ENCODE data around the gene TGFB1I1.
"Not testable (repeated sequence)": the region's sequence is repeated elsewhere in the genome, so short reads cannot be mapped to it uniquely, and the experiment has no call there.

TGFB1I1 gene

DNA sequence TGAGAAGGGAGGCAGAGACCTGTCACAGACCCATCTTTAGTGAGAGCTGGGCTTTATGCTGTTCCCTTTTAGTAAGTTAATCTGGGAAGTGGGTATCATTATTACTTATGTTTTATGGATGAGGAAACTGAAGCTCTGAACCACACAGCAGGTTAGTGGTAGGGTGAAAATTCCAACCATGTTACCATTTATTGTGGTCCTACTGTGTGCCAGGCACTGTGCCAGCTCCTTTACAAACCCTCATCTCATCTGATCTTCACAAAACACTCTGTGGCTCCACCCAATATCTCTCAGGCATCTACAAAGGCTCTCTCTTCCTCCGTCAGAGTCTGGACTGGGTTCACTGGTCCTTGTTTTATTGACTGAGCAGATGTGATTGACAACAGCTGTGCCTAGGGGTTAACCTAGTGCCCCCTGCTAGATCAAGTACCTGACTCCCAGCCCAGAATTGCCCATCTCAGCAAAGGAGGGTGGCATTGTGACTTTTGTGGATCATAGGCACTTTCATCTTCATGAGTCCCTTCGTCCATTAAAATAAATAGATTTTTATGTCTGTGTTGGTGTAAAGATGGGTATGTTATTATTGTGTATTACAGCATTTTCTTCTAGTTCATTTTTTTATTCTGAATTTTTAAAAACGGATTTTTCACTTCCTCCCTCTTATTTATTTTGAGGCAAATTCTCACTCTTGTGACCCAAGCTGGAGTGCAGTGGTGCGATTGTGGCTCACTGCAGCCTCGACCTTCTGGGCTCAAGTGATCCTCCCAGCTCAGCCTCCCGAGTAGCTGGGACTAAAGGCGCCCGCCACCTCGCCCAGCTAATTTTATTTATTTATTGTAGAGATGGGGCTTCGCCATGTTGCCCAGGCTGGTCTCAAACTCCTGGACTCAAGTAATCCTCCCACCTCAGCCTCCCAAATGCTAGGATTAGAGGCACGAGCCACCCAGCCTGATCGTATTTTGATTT is 3.1 kb downstream of the TGFB1I1 start:
- no peak for FAIRE-seq
- no peak for TF ChIP-seq POLR2A (IDR thresholded peaks at IDR 0.05; ENCODE audit: low read depth, low read length)
- no peak for TF ChIP-seq TAF1 (IDR thresholded peaks at IDR 0.05; ENCODE audit: borderline replicate concordance, low read depth, low read length)
- no peak for TF ChIP-seq POLR2AphosphoS5 (IDR thresholded peaks at IDR 0.05; ENCODE audit: low read depth, low read length)
- DNase-seq (ENCODE audit: insufficient read length): no peak

DNA sequence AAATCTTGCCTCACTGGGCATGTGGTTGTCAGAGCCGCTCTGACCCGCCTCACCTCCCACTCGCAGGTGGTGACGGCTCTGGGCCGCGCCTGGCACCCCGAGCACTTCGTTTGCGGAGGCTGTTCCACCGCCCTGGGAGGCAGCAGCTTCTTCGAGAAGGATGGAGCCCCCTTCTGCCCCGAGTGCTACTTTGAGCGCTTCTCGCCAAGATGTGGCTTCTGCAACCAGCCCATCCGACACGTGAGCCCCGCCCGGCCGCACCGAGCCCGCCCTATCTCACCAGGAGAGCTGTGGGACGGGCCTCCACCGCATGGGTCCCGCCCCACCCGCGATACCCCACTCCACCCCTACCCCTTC is 4.0 kb downstream of the TGFB1I1 start:
- DNase-seq (ENCODE audit: insufficient read length): no peak
- no peak for TF ChIP-seq POLR2AphosphoS5 (IDR thresholded peaks at IDR 0.05; ENCODE audit: low read depth, low read length)
- no peak for TF ChIP-seq TAF1 (IDR thresholded peaks at IDR 0.05; ENCODE audit: borderline replicate concordance, low read depth, low read length)
- no peak for TF ChIP-seq POLR2A (IDR thresholded peaks at IDR 0.05; ENCODE audit: low read depth, low read length)
- FAIRE-seq: no peak

DNA sequence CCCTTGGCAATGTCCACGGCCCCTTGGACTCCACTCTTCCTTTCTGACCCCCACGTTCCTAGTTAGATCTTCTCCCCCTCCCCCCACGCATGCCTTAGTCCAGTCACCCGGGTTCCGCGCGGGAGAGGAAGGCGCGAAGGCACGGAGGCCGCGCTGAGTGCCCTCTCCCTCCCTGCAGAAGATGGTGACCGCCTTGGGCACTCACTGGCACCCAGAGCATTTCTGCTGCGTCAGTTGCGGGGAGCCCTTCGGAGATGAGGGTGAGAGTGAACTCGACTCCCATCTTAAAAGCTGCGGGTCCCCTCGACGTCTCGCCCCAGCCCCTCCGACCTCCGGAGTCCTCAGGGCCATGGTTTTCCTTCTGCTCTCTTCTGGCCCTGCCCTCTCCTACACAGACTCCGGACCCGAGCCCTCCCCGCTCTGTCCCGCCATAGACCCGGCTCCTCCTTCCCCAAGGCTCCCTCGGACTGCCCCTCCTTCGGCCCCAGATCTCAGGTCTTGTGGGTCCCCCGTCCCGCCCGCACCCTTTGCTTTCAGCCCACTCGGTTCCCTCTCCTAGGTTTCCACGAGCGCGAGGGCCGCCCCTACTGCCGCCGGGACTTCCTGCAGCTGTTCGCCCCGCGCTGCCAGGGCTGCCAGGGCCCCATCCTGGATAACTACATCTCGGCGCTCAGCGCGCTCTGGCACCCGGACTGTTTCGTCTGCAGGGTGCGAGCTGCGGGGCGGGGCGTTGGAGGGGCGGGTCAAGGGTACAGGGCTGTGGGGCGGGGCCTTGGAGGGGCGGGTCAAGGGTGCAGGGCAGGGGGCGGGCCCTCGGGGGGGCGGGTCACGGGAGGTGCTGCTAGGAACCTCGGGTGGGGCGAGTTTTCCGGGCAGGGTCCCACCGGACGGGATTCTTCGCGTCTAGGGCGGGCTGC is 4.6 kb downstream of the TGFB1I1 start:
- FAIRE-seq (no peak), DNase-seq (ENCODE audit: insufficient read length) (peak; percentile 89)
- TF ChIP-seq POLR2A (IDR thresholded peaks at IDR 0.05; ENCODE audit: low read depth, low read length) (no peak), TAF1 (IDR thresholded peaks at IDR 0.05; ENCODE audit: borderline replicate concordance, low read depth, low read length) (no peak), POLR2AphosphoS5 (IDR thresholded peaks at IDR 0.05; ENCODE audit: low read depth, low read length) (no peak)

DNA sequence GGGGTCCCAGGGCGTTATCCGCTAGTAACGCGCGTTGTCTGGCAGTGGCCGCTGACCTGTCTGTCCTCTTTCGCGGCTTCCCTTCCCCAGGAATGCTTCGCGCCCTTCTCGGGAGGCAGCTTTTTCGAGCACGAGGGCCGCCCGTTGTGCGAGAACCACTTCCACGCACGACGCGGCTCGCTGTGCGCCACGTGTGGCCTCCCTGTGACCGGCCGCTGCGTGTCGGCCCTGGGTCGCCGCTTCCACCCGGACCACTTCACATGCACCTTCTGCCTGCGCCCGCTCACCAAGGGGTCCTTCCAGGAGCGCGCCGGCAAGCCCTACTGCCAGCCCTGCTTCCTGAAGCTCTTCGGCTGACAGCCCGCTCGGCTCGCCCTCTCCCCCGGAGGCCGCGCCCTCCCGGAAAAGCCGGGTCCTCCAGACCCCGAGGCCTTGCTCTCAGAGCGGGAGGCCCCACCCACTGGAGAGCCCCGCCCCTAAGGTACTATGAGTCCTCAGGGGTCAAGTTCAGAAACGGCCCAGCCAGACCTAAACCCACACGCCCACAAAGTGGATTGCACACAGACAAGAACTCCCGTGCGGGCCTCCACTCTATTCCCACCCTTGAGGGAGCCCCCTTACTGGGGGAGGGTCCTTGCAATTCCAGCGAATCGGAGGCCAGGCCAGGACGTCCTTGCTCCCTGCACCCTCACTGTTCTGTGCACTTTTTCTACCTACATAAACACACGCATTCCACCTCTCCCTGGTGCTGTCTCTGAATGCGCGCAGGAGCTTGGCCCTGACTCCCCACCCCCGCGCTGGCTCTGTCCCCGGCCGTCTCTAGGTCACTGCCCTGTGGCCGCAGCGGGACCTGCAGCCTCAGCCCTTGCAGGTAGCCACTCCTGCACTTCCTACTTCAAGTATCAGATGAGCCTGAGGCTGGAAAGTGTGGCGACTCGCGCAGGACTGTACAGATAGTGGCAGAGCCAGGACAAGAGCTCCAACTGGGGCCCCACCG is 5.6 kb downstream of the TGFB1I1 start:
- peak; percentile 62 for DNase-seq (ENCODE audit: insufficient read length)
- TF ChIP-seq TAF1 (IDR thresholded peaks at IDR 0.05; ENCODE audit: borderline replicate concordance, low read depth, low read length) (no peak), POLR2AphosphoS5 (IDR thresholded peaks at IDR 0.05; ENCODE audit: low read depth, low read length) (no peak), POLR2A (IDR thresholded peaks at IDR 0.05; ENCODE audit: low read depth, low read length) (no peak)
- no peak for FAIRE-seq

DNA sequence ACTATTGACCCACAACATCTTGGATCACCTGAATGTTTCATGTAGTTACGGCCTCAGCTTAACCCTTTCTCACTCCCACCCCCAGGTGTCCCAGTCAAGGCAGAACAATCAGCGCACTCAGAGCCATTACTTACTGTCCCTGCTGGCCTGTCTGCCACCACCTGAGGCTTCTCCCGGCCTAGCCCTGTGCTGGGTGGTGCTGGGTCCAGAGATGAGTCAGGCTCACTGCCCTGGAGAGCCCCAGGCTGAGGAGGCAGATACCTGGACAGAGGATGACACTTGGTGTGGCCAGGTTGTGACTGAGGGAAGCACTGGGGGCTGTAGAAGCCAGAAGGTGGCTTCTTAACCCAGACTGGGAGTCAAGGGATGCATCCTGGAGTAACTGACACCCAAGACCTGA is 7.0 kb downstream of the TGFB1I1 start:
- no peak for FAIRE-seq
- TF ChIP-seq POLR2AphosphoS5 (IDR thresholded peaks at IDR 0.05; ENCODE audit: low read depth, low read length) (no peak), POLR2A (IDR thresholded peaks at IDR 0.05; ENCODE audit: low read depth, low read length) (no peak), TAF1 (IDR thresholded peaks at IDR 0.05; ENCODE audit: borderline replicate concordance, low read depth, low read length) (no peak)

DNA sequence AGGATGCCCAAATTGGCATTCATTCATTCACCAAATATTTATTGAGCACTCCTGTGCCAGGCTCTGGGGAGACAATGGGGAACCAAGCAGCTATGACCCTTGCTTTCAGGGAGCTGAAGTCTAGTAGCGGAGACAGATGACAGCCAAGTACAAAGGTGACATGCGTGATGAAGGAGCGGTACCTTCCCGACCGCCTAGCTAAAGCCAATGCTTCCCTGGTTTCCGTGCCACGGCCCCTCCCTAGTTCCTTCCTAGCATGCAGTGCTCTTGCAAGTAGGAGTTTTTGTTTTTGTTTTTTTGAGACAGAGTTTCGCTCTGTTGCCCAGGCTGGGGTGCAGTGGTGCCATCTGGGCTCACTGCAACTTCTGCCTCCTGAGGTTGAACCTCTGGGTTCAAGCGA is 7.8 kb downstream of the TGFB1I1 start:
- no peak for DNase-seq (ENCODE audit: insufficient read length)
- TF ChIP-seq TAF1 (IDR thresholded peaks at IDR 0.05; ENCODE audit: borderline replicate concordance, low read depth, low read length): no peak
- no peak for TF ChIP-seq POLR2A (IDR thresholded peaks at IDR 0.05; ENCODE audit: low read depth, low read length)
- no peak for TF ChIP-seq POLR2AphosphoS5 (IDR thresholded peaks at IDR 0.05; ENCODE audit: low read depth, low read length)
- FAIRE-seq: no peak

More for the DNA sequence above, 7.0 kb downstream of the TGFB1I1 start:
- DNase-seq (ENCODE audit: insufficient read length): no peak

DNA sequence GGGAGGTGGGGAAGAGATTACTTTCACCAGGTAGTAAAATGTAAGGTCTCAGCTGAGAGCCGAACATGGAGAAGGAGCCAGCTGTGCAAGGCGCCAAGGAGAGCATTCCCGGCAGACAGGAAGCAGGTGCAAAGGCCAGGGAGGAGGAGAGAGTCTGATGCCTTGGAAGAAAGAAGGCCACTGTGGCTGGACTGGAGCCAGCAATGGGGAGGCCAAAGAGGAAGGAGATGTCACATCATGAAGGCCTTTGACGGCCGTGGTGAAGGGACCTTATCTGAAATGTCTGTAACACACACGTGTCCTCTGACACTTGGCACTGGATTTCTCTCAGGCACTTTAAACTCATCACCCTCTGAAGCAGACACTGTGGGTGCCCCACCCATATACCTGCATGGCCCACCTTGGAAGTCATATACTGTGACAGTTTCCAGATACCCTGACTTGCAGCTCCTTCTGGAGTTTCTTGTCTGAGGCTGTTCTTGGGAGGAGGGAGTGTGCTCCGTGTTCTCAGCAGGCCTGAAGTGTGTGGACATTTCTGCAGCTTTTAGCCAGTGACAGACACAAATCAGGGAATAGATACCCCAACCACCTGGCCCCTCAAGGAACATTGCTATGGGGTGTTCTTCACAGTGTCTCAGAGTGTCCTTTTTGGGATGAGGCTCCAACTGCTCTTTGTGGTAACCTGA is 9.0 kb downstream of the TGFB1I1 start:
- DNase-seq (ENCODE audit: insufficient read length): no peak
- no peak for FAIRE-seq
- TF ChIP-seq POLR2AphosphoS5 (IDR thresholded peaks at IDR 0.05; ENCODE audit: low read depth, low read length): no peak
- no peak for TF ChIP-seq POLR2A (IDR thresholded peaks at IDR 0.05; ENCODE audit: low read depth, low read length)
- no peak for TF ChIP-seq TAF1 (IDR thresholded peaks at IDR 0.05; ENCODE audit: borderline replicate concordance, low read depth, low read length)

DNA sequence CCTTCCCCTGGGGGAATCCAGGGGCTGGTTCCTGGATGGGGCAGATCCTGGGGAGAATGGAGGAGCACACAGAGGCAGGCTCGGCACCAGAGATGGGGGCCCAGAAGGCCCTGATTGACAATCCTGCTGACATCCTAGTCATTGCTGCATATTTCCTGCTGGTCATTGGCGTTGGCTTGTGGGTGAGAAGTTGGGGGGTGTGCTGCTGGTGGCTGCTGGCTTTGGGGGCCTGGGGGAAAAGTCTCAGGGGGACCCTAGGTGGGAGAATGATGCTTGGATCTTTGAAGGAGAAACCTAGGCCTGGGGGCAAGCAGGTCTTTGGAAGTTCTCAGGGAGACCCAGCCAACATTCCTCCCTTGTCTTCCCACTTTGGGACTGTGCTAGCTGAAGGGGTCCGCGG is 11.1 kb downstream of the TGFB1I1 start, which contains the start of gene SLC5A2:
TSS of gene SLC5A2 (plus strand) at position 43 of the 400 bp plus-strand sequence. CDS start at position 57, 14 bp downstream.
- no peak for FAIRE-seq
- TF ChIP-seq POLR2A (IDR thresholded peaks at IDR 0.05; ENCODE audit: low read depth, low read length) (no peak), TAF1 (IDR thresholded peaks at IDR 0.05; ENCODE audit: borderline replicate concordance, low read depth, low read length) (no peak), POLR2AphosphoS5 (IDR thresholded peaks at IDR 0.05; ENCODE audit: low read depth, low read length) (no peak)
- no peak for DNase-seq (ENCODE audit: insufficient read length)

DNA sequence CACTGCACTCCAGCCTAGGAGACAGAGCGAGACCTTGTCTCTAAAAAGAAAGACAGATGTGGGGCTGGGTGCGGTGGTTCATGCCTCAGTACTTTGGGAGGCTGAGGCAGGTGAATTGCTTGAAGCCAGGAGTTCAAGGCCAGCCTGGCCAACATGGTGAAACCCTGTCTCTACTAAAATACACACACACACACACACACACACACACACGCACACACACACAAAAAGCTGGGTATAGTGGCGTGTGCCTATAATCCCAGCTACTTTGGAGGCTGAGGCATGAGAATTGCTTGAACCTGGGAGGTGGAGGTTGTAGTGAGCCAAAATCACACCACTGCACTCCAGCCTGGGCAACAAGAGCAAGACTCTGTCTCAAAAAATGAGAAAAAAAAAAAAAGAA is 12.1 kb downstream of the TGFB1I1 start:
- not testable (repeated sequence) for FAIRE-seq; DNase-seq (ENCODE audit: insufficient read length)

DNA sequence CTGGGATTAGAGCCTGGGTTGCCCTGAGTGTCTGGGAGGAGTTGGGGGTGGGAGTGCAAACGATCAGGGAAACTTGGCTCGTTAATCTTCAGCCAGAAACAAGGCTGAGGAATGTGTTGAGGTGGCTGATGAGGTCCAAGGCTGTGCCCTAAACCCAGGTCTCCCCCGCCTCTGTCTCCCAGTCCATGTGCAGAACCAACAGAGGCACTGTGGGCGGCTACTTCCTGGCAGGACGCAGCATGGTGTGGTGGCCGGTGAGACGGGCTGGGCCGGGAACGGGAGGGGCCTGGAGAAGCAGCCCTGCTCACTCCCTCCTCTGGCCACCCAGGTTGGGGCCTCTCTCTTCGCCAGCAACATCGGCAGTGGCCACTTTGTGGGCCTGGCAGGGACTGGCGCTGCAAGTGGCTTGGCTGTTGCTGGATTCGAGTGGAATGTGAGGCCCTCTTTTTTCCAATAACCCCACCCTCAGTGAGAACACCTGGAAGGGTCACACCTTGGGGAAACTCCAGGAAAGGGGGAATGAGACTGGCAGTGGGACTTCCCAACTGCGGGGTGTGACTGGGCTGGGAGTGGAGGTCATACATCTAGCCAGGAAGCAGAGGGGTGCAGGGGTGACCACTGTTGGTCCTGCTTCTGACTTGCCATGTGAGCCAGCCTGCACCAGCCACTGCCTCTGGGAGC is 12.7 kb downstream of the TGFB1I1 start:
- no peak for DNase-seq (ENCODE audit: insufficient read length)
- no peak for FAIRE-seq

More for the DNA sequence above, 12.7 kb downstream of the TGFB1I1 start:
- TF ChIP-seq POLR2A (IDR thresholded peaks at IDR 0.05; ENCODE audit: low read depth, low read length): no peak
- TF ChIP-seq TAF1 (IDR thresholded peaks at IDR 0.05; ENCODE audit: borderline replicate concordance, low read depth, low read length): no peak
- no peak for TF ChIP-seq POLR2AphosphoS5 (IDR thresholded peaks at IDR 0.05; ENCODE audit: low read depth, low read length)
